HG03558 (cell line): ENCODE measurements around the gene GALNT2.

ENCODE experiments used
- ATAC-seq: cut with Tn5 transposase; IDR thresholded peaks from one replicate; pipeline ENCODE4 v1.9.1; 2021; ENCODE audit warnings: moderate number of reproducible peaks; ENCODE audit not compliant: unreplicated experiment; ENCODE audit errors: extremely low read depth

Gene GALNT2

DNA sequence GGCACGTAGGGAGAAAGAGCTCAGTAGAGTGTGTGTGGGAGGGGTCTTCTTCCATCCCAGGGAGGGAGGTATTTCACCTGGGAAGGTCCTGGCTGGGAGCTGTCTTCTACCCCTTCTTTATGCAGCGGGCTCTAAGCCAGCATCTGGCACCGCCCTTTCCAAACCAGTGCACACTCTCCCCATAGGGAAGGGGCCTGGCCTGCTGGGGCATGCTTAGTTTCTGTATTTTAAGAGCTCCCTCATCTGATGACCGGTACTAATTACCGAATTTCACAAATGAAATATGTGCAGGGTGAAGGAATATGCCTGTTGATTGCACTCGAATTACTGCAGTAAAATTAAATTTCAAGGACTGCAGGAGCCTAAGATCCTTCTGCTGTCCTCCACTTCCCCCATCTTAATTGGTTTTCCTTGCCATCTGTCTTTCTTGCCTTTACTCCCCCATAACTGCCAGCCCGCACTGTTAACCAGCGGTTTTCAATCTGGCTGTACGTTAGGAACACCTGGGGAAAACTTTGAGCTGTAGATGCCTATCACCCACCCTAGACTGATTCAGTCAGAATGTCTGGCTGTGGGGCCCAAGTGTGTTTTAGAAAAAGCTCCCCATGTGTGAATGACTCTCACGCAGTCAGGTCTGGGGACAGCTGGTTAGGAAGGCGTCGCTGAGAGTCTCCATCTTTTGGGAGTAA lies 20.1 kb downstream of the GALNT2 start:
- ATAC-seq, result no peak

GRCh38 chr1:230087717-230088105 lies 20.7 kb downstream of the GALNT2 start:
- no peak for ATAC-seq

GRCh38 chr1:230090194-230090711 lies 23.2 kb downstream of the GALNT2 start:
- no peak for ATAC-seq

GRCh38 chr1:230091473-230092231 lies 24.6 kb downstream of the GALNT2 start:
- no peak for ATAC-seq

GRCh38 chr1:230094746-230095145 lies 27.7 kb downstream of the GALNT2 start:
- ATAC-seq, result no peak

GRCh38 chr1:230095938-230096337 lies 28.9 kb downstream of the GALNT2 start:
- no peak for ATAC-seq

DNA sequence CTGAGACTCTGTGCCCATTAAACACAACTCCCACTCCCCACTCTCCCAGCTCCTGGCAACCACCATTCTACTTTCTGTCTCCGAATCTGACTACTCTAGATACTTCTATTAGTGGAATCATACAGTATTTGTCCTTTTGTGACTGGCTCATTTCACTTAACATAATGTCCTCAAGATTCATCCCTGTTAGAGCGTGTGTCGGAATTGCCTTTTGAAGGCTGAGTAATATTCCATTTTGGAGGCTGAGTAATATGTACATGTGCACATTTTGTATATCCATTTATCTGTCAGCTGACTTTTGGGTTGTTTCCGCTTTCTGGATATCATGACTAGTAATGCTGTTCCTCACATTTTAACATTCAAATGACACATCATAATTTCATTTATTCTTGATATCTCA lies 30.3 kb downstream of the GALNT2 start:
- ATAC-seq, result no peak

GRCh38 chr1:230098723-230099122 lies 31.7 kb downstream of the GALNT2 start:
- ATAC-seq, result no peak

- ATAC-seq, result no peak
Observed at GRCh38 chr1:230099465-230099864, 32.4 kb downstream of the GALNT2 start.

- no peak for ATAC-seq
Observed at GRCh38 chr1:230100932-230101331, 33.9 kb downstream of the GALNT2 start.

- no peak for ATAC-seq
Observed at GRCh38 chr1:230101556-230101955, 34.5 kb downstream of the GALNT2 start.

DNA sequence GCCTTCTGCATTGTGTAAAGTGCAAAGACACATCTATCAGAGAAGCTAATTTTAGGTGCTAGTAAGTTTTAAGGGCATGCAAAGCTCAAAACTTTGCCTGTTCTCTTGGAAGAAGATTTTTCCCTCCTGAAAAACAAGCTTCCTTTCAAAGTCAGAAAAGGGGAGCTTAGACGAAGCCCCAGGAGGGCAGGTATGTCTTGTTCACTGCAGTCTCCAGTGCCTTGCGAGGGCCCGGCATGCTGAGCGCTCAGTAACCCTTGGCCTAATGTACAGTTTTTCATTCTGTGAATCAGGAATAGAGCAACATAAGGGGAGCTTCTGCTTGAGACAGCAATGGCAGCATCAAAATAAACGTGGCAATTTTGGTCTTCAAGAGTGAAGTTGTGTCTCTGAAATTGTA lies 35.0 kb downstream of the GALNT2 start:
- no peak for ATAC-seq

DNA sequence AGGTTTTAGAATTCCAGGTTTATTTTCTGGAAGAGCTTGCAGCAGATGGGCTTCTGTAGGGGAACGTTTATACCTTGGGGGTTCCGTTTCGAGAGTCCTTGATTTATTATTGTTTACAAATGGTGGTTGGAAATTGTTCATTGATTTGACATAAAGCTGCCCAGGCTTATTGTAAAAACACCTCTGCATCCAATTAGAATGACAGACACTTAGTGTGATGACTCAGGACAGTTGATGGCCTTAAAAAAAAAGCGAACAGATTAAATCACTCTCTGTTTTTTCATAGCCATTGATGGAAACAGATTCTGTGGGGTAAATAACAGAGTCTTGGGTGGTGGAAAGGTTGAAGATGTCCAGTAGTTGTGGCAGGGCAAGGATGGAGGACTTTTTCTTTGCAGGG lies 35.4 kb downstream of the GALNT2 start:
- ATAC-seq, result no peak

DNA sequence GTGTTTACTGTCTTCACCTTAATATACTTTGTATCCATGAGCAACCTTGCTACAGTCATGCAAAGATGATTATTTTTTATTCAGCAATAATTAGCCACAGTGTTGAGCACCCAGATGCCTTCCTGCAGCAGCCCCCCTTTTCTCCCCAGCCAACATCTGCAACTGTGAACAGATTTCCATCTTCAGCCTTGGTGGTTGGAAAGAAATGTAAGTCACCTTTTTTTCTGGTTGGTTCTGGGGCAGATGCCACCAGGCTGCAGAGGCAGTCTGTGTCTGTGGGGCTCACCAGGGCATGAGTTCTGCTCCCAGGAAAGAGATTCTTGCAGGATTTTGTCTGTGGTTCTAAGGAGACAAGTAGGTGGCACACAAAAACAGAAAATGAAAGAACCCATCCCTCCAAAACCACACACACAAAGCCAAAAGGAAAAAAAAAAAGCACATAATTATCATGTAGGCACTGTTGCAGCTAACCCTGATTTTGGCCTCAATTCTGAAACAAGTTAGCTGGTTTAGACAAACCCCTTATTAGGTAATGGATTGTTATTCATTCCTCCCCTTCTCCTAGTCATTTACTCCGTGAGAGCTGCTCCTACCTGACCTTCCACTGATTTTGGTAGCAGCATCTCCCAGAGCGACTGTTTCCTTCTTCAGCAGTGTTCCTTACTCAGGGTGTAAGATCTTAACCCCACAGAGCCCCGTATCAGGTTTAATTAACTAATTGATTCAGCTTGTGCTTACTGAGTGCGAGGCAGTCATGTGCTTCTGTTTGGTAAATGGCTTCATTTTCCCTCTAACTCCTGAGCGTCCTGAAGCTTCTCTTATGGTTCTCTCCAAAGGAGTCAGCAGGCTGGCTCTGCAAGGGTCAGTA lies 36.5 kb downstream of the GALNT2 start:
- ATAC-seq, result no peak

DNA sequence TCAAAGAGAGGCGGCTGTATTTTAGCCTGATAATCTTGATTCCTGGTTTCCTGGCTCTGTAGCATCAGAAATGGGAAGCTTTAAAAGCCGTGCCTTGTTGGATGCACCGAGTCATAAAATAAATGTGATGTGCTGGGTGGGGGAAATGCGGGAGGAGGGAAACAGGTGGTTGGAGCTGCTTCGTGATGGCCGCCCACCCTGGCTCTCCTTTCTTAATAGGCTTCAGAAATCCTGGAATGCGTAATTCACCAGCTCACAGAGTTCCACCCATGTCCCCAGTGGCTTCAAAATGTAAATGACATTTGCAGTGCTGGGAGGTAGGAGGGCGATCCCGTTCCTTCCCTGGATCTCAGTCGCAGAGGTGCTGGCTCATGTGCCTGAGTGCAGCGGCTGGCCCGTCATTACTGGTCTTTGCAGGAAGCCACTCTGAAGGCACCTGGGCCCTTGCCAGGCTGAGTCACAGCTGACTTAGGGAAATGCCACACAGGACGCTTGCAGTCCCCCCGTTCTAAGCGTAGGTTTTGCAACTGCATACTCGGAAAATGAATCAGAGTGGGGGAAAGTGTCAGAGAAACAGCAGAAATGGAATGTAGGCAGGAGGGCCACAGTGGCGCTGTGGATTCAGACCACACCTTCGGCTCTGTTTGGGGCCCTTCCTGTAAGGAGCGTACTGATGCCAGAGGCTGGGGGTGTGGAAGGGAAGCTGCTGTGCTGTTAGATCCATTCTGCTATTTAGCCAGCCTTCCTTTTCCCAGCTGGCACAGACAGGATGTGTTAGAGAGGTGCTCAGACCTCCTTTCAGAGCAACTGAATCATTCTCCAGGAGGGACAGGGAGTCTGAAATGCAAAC lies 37.6 kb downstream of the GALNT2 start:
- ATAC-seq, result no peak

GRCh38 chr1:230105245-230105753 lies 38.3 kb downstream of the GALNT2 start:
- no peak for ATAC-seq

DNA sequence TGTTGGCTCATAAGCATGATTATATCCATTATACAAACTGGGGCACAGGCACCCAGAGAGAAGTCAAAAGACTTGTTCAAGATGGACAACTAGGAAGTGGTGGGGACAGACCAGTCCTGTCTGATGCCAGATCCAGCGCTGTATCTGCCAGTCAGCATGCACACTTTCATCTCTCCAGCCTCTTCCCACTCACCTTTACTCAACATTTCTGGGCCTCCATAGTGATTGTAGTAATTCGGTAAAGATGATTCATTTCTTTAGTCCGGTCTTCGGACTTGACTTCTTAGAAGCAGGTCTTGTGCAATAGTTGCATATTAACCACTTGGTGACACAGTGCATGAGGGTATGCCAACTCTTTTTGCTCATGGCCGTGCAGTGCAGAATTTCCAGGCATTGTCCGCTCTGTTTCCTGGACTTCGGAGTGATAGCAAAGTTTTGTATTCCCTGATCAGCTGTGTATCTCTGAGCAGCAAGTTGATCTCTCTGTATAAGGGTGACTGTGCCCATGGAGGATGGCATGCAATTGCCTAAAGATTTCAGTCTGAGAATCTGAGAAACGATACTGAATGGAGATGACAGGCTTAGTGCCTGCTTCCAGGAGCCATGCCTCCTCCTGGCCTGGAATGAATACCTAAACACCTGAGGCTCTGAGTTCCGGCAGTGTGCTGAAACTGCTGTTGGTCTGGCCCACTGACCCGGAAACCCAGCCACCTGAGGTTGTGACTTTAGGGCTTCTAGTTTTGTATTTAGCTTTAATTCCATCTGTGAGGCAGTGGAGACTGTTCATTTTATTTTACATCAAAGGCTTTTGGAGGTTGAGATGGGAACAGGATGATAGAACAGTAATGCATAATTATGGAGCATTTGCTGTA lies 39.0 kb downstream of the GALNT2 start:
- no peak for ATAC-seq

GRCh38 chr1:230107941-230108340 lies 40.9 kb downstream of the GALNT2 start:
- no peak for ATAC-seq

- ATAC-seq, result no peak
Observed at GRCh38 chr1:230108580-230108979, 41.5 kb downstream of the GALNT2 start.
